K562 (cell line): ENCODE measurements around the gene CCNJL.

Source experiments
- BCL6 ChIP-seq: fragments of 250-450 bp; sonication (Bioruptor Pico); IDR thresholded peaks from 2 replicates; pipeline ENCODE4 v1.4.0; 2020
- CTCF ChIP-seq, 3 experiments: IDR thresholded peaks in 2 of 3; conservative IDR thresholded peaks in 1 of 3; 2 replicates each; pipeline ENCODE4 v1.5.1; 2011 to 2012; ENCODE audit warnings: low read length in 3 of 3, mild to moderate bottlenecking in 3 of 3, control low read depth in 2 of 3, improper control_type of control experiment in 1 of 3, inconsistent platforms in 1 of 3, low read depth in 1 of 3, mixed read lengths in 1 of 3, moderate library complexity in 1 of 3; ENCODE audit not compliant: insufficient read depth in 2 of 3
- EP300 ChIP-seq: IDR thresholded peaks from 2 replicates; pipeline ENCODE4 v1.6.1; 2012; ENCODE audit warnings: low read length, improper control_type of control experiment
- ETS1 ChIP-seq: conservative IDR thresholded peaks from 2 replicates; pipeline ENCODE4 v1.6.1; 2011; ENCODE audit warnings: low read depth, mild to moderate bottlenecking, low read length; ENCODE audit not compliant: control insufficient read depth
- HMG20B ChIP-seq: fragments of 250-450 bp; sonication (Bioruptor Pico); IDR thresholded peaks from 2 replicates; pipeline ENCODE4 v1.5.0; 2021; ENCODE audit warnings: mild to moderate bottlenecking
- KLF10 ChIP-seq: fragments of 250-450 bp; sonication (Bioruptor Pico); IDR thresholded peaks from 2 replicates; pipeline ENCODE4 v1.6.1; 2021; ENCODE audit warnings: matching md5 sums
- ZZZ3 ChIP-seq: fragments of 450-650 bp; IDR thresholded peaks from 2 replicates; pipeline ENCODE4 v1.6.1; 2016; ENCODE audit warnings: antibody characterized with exemption, mild to moderate bottlenecking, moderate library complexity
- TF ChIP-seq, protein P1 (sequence below): sonication (generic); formaldehyde crosslinking; IDR thresholded peaks from 2 replicates; pipeline ENCODE4 v1.8.1; 2023; ENCODE audit warnings: mild to moderate bottlenecking, missing genetic modification reagents

- TF ChIP-seq CTCF (IDR thresholded peaks at IDR 0.05 in 2 of 3, conservative IDR thresholded peaks at IDR 0.05 in 1 of 3; ENCODE audit: insufficient read depth in 2 of 3, low read depth in 1 of 3, low read length in 3 of 3) (no peak), KLF10 (no peak), BCL6 (CRISPR knock-in tag) (no peak), ETS1 (no peak), EP300 (no peak), HMG20B (no peak), ZZZ3 (no peak)
- TF ChIP-seq, protein P1, sequence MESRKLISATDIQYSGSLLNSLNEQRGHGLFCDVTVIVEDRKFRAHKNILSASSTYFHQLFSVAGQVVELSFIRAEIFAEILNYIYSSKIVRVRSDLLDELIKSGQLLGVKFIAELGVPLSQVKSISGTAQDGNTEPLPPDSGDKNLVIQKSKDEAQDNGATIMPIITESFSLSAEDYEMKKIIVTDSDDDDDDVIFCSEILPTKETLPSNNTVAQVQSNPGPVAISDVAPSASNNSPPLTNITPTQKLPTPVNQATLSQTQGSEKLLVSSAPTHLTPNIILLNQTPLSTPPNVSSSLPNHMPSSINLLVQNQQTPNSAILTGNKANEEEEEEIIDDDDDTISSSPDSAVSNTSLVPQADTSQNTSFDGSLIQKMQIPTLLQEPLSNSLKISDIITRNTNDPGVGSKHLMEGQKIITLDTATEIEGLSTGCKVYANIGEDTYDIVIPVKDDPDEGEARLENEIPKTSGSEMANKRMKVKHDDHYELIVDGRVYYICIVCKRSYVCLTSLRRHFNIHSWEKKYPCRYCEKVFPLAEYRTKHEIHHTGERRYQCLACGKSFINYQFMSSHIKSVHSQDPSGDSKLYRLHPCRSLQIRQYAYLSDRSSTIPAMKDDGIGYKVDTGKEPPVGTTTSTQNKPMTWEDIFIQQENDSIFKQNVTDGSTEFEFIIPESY (CRISPR knock-in tag), result no peak
Measured at GRCh38 chr5:160305319-160305718, 7.0 kb downstream of the CCNJL start.
